T-helper 2 cell treated with Interferon-gamma antibody and Interleukin-4, amounts not matched to agents 5 μg/mL and 100 μg/mL, for 36 hours (primary cell): Measurements from ENCODE around the gene MCF2L.
A peak's percentile ranks its signal among the peaks of the same experiment; 100 is the strongest.

Experiments used
- DNase-seq: peaks from one replicate; pipeline ENCODE4 v3.0.0; 2021; ENCODE audit warnings: low spot score
- H3K27ac Mint-ChIP-seq: one replicate; pipeline ENCODE4 v1.8.0; 2021; ENCODE audit warnings: mild to moderate bottlenecking, mixed read lengths
- H3K27me3 Mint-ChIP-seq: one replicate; pipeline ENCODE4 v1.8.0; 2021; ENCODE audit warnings: low read depth, mixed read lengths
- H3K36me3 Mint-ChIP-seq: one replicate; pipeline ENCODE4 v1.8.0; 2021; ENCODE audit warnings: low read depth, mixed read lengths
- H3K4me1 Mint-ChIP-seq: one replicate; pipeline ENCODE4 v1.8.0; 2021; ENCODE audit warnings: low read depth, mixed read lengths
- H3K4me3 Mint-ChIP-seq: one replicate; pipeline ENCODE4 v1.8.0; 2022; ENCODE audit warnings: mild to moderate bottlenecking, moderate library complexity, mixed read lengths
- H3K9me3 Mint-ChIP-seq: one replicate; pipeline ENCODE4 v1.8.0; 2021; ENCODE audit warnings: mixed read lengths

Gene MCF2L

GRCh38 chr13:113135281-113135760 is 166.3 kb downstream of the MCF2L start:
- Mint-ChIP-seq H3K27me3 (peaks cover 42% of the 10 kb centered on the region), H3K4me3 (no peak overlapping the region), H3K36me3 (no peaks in the 10 kb centered on the region), H3K27ac (no peak overlapping the region), H3K4me1 (no peaks in the 10 kb centered on the region), H3K9me3 (no peaks in the 10 kb centered on the region)
- DNase-seq, result no peak

- H3K4me1 Mint-ChIP-seq, result no peaks in the 10 kb centered on the region
- no peaks in the 10 kb centered on the region for H3K9me3 Mint-ChIP-seq
- no peak for DNase-seq
- no peak overlapping the region for H3K4me3 Mint-ChIP-seq
- peaks cover 23% of the 10 kb centered on the region for H3K27me3 Mint-ChIP-seq
- no peaks in the 10 kb centered on the region for H3K36me3 Mint-ChIP-seq
- H3K27ac Mint-ChIP-seq, result no peak overlapping the region
These were observed 168.8 kb downstream of the MCF2L start for GRCh38 chr13:113137691-113138298.

GRCh38 chr13:113138792-113139551 is 170.0 kb downstream of the MCF2L start:
- DNase-seq, result no peak
- H3K4me3 Mint-ChIP-seq, result no peak overlapping the region
- no peaks in the 10 kb centered on the region for H3K9me3 Mint-ChIP-seq
- no peak overlapping the region for H3K27ac Mint-ChIP-seq
- H3K4me1 Mint-ChIP-seq, result no peaks in the 10 kb centered on the region
- no peaks in the 10 kb centered on the region for H3K36me3 Mint-ChIP-seq
- peaks cover 17% of the 10 kb centered on the region for H3K27me3 Mint-ChIP-seq

GRCh38 chr13:113139577-113139976 is 170.6 kb downstream of the MCF2L start:
- Mint-ChIP-seq H3K27ac (no peak overlapping the region), H3K9me3 (no peaks in the 10 kb centered on the region), H3K4me3 (no peak overlapping the region), H3K27me3 (peaks cover 12% of the 10 kb centered on the region), H3K36me3 (no peaks in the 10 kb centered on the region), H3K4me1 (no peaks in the 10 kb centered on the region)
- no peak for DNase-seq

GRCh38 chr13:113140677-113141600 is 171.9 kb downstream of the MCF2L start:
- Mint-ChIP-seq H3K27ac (no peak overlapping the region), H3K9me3 (no peaks in the 10 kb centered on the region), H3K4me1 (no peaks in the 10 kb centered on the region), H3K4me3 (no peak overlapping the region), H3K27me3 (peaks cover 10% of the 10 kb centered on the region), H3K36me3 (no peaks in the 10 kb centered on the region)
- no peak for DNase-seq

- Mint-ChIP-seq H3K4me3 (no peak overlapping the region), H3K9me3 (no peaks in the 10 kb centered on the region), H3K4me1 (no peaks in the 10 kb centered on the region)
These were observed 172.6 kb downstream of the MCF2L start for GRCh38 chr13:113141601-113141970.

GRCh38 chr13:113142876-113143275 is 173.9 kb downstream of the MCF2L start:
- Mint-ChIP-seq H3K4me3 (no peak overlapping the region), H3K4me1 (no peaks in the 10 kb centered on the region), H3K27me3 (peaks cover 5% of the 10 kb centered on the region), H3K9me3 (no peaks in the 10 kb centered on the region), H3K27ac (no peak overlapping the region), H3K36me3 (no peaks in the 10 kb centered on the region)
- no peak for DNase-seq

More at GRCh38 chr13:113141601-113141970, 172.6 kb downstream of the MCF2L start:
- Mint-ChIP-seq H3K27me3 (peaks cover 8% of the 10 kb centered on the region), H3K27ac (no peak overlapping the region), H3K36me3 (no peaks in the 10 kb centered on the region)
- DNase-seq, result no peak

GRCh38 chr13:113143466-113144254 is 174.6 kb downstream of the MCF2L start:
- DNase-seq, result no peak
- Mint-ChIP-seq H3K4me1 (no peaks in the 10 kb centered on the region), H3K27ac (no peak overlapping the region), H3K27me3 (peaks cover 3% of the 10 kb centered on the region), H3K36me3 (no peaks in the 10 kb centered on the region), H3K9me3 (no peaks in the 10 kb centered on the region), H3K4me3 (no peak overlapping the region)

GRCh38 chr13:113144255-113144629 is 175.2 kb downstream of the MCF2L start:
- no peaks in the 10 kb centered on the region for H3K9me3 Mint-ChIP-seq
- H3K4me1 Mint-ChIP-seq, result no peaks in the 10 kb centered on the region
- no peak for DNase-seq
- no peak overlapping the region for H3K4me3 Mint-ChIP-seq
- no peak overlapping the region for H3K27ac Mint-ChIP-seq
- no peaks in the 10 kb centered on the region for H3K27me3 Mint-ChIP-seq
- H3K36me3 Mint-ChIP-seq, result no peaks in the 10 kb centered on the region

DNA sequence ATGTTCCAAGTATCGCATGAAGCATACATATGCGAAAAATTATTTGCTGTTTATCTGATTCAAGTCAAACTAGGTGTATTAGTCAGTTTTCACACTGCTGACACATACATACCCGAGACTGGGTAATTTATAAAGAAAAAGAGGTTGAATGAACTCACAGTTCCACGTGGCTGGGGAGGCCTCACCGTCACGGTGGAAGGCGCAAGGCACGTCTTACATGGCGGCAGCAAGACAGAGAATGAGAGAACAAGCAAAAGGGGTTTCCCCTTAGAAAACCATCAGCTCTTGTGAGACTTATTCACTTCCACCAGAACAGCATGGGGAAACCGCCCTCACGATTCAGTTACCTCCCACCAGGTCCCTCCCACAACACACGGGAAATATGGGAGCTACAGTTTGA is 176.5 kb downstream of the MCF2L start:
- Mint-ChIP-seq H3K4me1 (no peaks in the 10 kb centered on the region), H3K27ac (no peak overlapping the region), H3K27me3 (no peaks in the 10 kb centered on the region), H3K4me3 (no peak overlapping the region), H3K9me3 (no peaks in the 10 kb centered on the region), H3K36me3 (no peaks in the 10 kb centered on the region)
- DNase-seq, result peak; percentile 18

DNA sequence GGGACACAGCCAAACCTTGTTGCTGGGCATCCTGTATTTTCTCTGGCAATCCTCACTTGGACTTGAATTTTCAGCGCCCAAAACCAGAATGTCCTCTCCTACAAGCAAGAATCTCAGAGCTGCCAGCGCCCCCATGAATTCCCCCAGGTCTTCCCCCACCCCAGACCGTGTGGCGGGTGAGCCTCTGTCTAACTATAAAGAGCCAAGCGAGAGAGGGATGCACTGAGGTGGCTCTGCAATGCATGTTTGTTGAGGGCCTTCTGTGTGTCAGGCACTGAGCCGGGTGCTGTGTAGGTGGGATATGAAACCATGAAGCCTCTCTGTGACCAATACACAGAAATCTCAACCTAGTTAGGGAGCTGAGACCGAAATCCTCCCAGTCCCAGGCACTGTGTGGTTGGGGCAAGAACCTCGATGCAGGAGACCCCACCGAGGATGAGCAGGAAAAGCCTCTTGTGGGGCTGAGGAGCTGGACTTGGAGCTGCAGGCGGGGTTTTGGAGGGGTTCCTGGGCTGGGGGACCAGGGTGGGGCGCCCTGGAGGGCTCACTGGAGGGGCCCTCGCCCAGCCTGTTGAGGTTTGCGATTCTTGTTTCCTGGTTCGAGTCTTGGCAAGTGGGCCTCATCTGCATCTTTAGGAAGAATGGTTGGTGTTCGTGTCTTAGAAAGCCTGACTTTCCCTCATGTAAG is 177.0 kb downstream of the MCF2L start:
- Mint-ChIP-seq H3K9me3 (no peaks in the 10 kb centered on the region), H3K4me1 (no peaks in the 10 kb centered on the region), H3K36me3 (no peaks in the 10 kb centered on the region), H3K27me3 (peaks cover under 1% of the 10 kb centered on the region), H3K27ac (no peak overlapping the region), H3K4me3 (no peak overlapping the region)
- DNase-seq, result no peak

- Mint-ChIP-seq H3K9me3 (no peaks in the 10 kb centered on the region), H3K36me3 (no peaks in the 10 kb centered on the region), H3K27ac (no peak overlapping the region), H3K27me3 (peaks cover 6% of the 10 kb centered on the region), H3K4me1 (peaks cover 2% of the 10 kb centered on the region), H3K4me3 (no peak overlapping the region)
- no peak for DNase-seq
These were observed 177.7 kb downstream of the MCF2L start for GRCh38 chr13:113146750-113147149.

- Mint-ChIP-seq H3K4me3 (no peak overlapping the region), H3K9me3 (no peaks in the 10 kb centered on the region), H3K27ac (no peak overlapping the region), H3K4me1 (peaks cover 3% of the 10 kb centered on the region), H3K36me3 (no peaks in the 10 kb centered on the region), H3K27me3 (peaks cover 8% of the 10 kb centered on the region)
- no peak for DNase-seq
These were observed 178.2 kb downstream of the MCF2L start for GRCh38 chr13:113147206-113147605.
